HCT116 (cell line): Measurements from ENCODE around the gene OR5K2. TPM values are rescaled to one million over a fixed set of nuclear protein-coding genes. Genes with fewer than 3 reads are reported as not detected.
A peak's percentile ranks its signal among the peaks of the same experiment; 100 is the strongest.

Source experiments
- ATAC-seq: fragments of 200-7000 bp; cut with Tn5 transposase; 2 replicates; pipeline ENCODE4 v1.9.1; 2020; ENCODE audit warnings: mild to moderate bottlenecking, moderate library complexity
- BruUV-seq: library from RNA; stranded (reverse); fragments of 400-500 nt; replicated peaks from 2 replicates; lab custom pipeline; 2021; lab: Mats Ljungman, UMichigan
- CTCF ChIA-PET: fragments of 300-600 bp; sonication (Branson Sonifier 250); formaldehyde crosslinking; loops from one replicate; lab custom pipeline; 2021; ENCODE audit warnings: antibody characterized with exemption; lab: Charles Lee
- POLR2A ChIA-PET: fragments of 300-600, 350-600 bp; sonication (Branson Sonifier 250); formaldehyde crosslinking; loops from one replicate; lab custom pipeline; 2021; ENCODE audit warnings: antibody characterized with exemption; lab: Charles Lee
- RAD21 ChIA-PET, 2 experiments: fragments of 300-600 bp; sonication (Branson Sonifier 250); formaldehyde crosslinking; loops; one replicate each; lab custom pipeline; 2023; ENCODE audit warnings: low total read pairs in 2 of 2; ENCODE audit not compliant: uncharacterized antibody in 2 of 2, unreplicated experiment in 2 of 2, low non-redundant PET in 1 of 2; lab: Charles Lee
- DNase-seq: peaks from one replicate; pipeline ENCODE4 v3.0.0-alpha.2; 2010; ENCODE audit warnings: low read depth, low spot score
- H2AFZ ChIP-seq: fragments of 200-600 bp; shearing (Covaris generic), sonication (generic); 2 replicates; pipeline ENCODE4 v1.6.1; 2017; ENCODE audit warnings: low read depth, mixed run types, mixed read lengths, antibody characterized with exemption, low read length; ENCODE audit not compliant: poor library complexity, severe bottlenecking
- H3K27ac ChIP-seq: 2 replicates; pipeline ENCODE4 v1.5.1; 2012; ENCODE audit warnings: low read depth, low read length
- H3K27me3 ChIP-seq: fragments of 200-600 bp; sonication (generic); 2 replicates; pipeline ENCODE4 v1.6.1; 2016; ENCODE audit warnings: mixed run types, low read length, mixed read lengths; ENCODE audit not compliant: insufficient read depth
- H3K36me3 ChIP-seq, 2 experiments: fragments of 200-500 bp in 1 of 2; fragments of 200-600 bp in 1 of 2; sonication (Bioruptor generic) in 1 of 2; sonication (generic) in 1 of 2; 2 replicates each; pipeline versions ENCODE4 v1.5.1 to v1.6.1; 2014 to 2016; ENCODE audit warnings: low read length in 2 of 2, inconsistent platforms in 1 of 2, mixed read lengths in 1 of 2, mixed run types in 1 of 2; ENCODE audit not compliant: insufficient read depth in 2 of 2, control insufficient read depth in 1 of 2
- H3K4me1 ChIP-seq, 2 experiments: fragments of 200-600 bp in 1 of 2; sonication (generic) in 1 of 2; 2 replicates each; pipeline versions ENCODE4 v1.5.1 to v1.6.1; 2012 to 2017; ENCODE audit warnings: low read length in 2 of 2, inconsistent platforms in 1 of 2, mild to moderate bottlenecking in 1 of 2, mixed read lengths in 1 of 2, mixed run types in 1 of 2, moderate library complexity in 1 of 2; ENCODE audit not compliant: insufficient read depth in 2 of 2, control insufficient read depth in 1 of 2
- H3K4me2 ChIP-seq: fragments of 200-600 bp; sonication (generic); 2 replicates; pipeline ENCODE4 v1.6.1; 2017; ENCODE audit warnings: mixed run types, low read length, mixed read lengths
- H3K4me3 ChIP-seq, 2 experiments: fragments of 200-600 bp in 1 of 2; sonication (generic) in 1 of 2; replicated peaks in 1 of 2; 2 replicates each; pipeline ENCODE4 v1.5.1; 2011 to 2016; ENCODE audit warnings: low read length in 2 of 2, control low read depth in 1 of 2, low read depth in 1 of 2, mild to moderate bottlenecking in 1 of 2, mixed read lengths in 1 of 2, mixed run types in 1 of 2
- H3K79me2 ChIP-seq: fragments of 200-600 bp; sonication (generic); 2 replicates; pipeline ENCODE4 v1.6.1; 2017; ENCODE audit warnings: mild to moderate bottlenecking, mixed run types, low read length, moderate library complexity, mixed read lengths; ENCODE audit not compliant: insufficient read depth
- H3K9ac ChIP-seq: fragments of 200-600 bp; sonication (generic); 2 replicates; pipeline ENCODE4 v1.6.1; 2016; ENCODE audit warnings: low read length, mixed read lengths
- H3K9me2 ChIP-seq: fragments of 200-600 bp; sonication (generic), shearing (Covaris generic); 2 replicates; pipeline ENCODE4 v1.6.1; 2017; ENCODE audit warnings: mixed run types, mild to moderate bottlenecking, moderate library complexity; ENCODE audit not compliant: insufficient read depth
- H3K9me3 ChIP-seq, 2 experiments: fragments of 200-500 bp in 1 of 2; fragments of 200-600 bp in 1 of 2; sonication (Bioruptor generic) in 1 of 2; sonication (generic) in 1 of 2; 2 replicates each; pipeline ENCODE4 v1.6.1; 2014 to 2017; ENCODE audit warnings: low read length in 2 of 2, mixed read lengths in 2 of 2, inconsistent platforms in 1 of 2, low read depth in 1 of 2, mild to moderate bottlenecking in 1 of 2, mixed run types in 1 of 2, moderate library complexity in 1 of 2; ENCODE audit not compliant: control insufficient read depth in 1 of 2, insufficient read depth in 1 of 2
- H4K20me1 ChIP-seq: fragments of 200-600 bp; sonication (generic), shearing (Covaris generic); 2 replicates; pipeline ENCODE4 v1.6.1; 2017; ENCODE audit warnings: mixed run types, mild to moderate bottlenecking, moderate library complexity; ENCODE audit not compliant: insufficient read depth
- ATF3 ChIP-seq: IDR thresholded peaks from 2 replicates; pipeline ENCODE4 v1.6.1; 2012
- CBX3 ChIP-seq: IDR thresholded peaks from 2 replicates; pipeline ENCODE4 v1.6.1; 2012; ENCODE audit warnings: low read depth
- CEBPB ChIP-seq: IDR thresholded peaks from 2 replicates; pipeline ENCODE4 v1.6.1; 2012; ENCODE audit warnings: low read depth
- EGR1 ChIP-seq: IDR thresholded peaks from 2 replicates; pipeline ENCODE4 v1.6.1; 2012; ENCODE audit warnings: low read depth
- EZH2phosphoT487 ChIP-seq: fragments of 200-600 bp; IDR thresholded peaks from 2 replicates; pipeline ENCODE4 v1.6.1; 2018; ENCODE audit warnings: antibody characterized with exemption, borderline replicate concordance
- FOSL1 ChIP-seq: IDR thresholded peaks from 2 replicates; pipeline ENCODE4 v1.6.1; 2012; ENCODE audit warnings: low read depth
- JUND ChIP-seq: IDR thresholded peaks from 2 replicates; pipeline ENCODE4 v1.6.1; 2012
- MAX ChIP-seq: IDR thresholded peaks from 2 replicates; pipeline ENCODE4 v1.6.1; 2012
- POLR2A ChIP-seq: IDR thresholded peaks from 2 replicates; pipeline ENCODE4 v1.7.0; 2011; ENCODE audit warnings: borderline replicate concordance; ENCODE audit not compliant: insufficient read depth, insufficient read length; ENCODE audit errors: extremely low read depth
- POLR2AphosphoS5 ChIP-seq: IDR thresholded peaks from 2 replicates; pipeline ENCODE4 v1.6.1; 2011; ENCODE audit warnings: mild to moderate bottlenecking, low read depth, low read length, moderate library complexity
- RAD21 ChIP-seq: IDR thresholded peaks from 2 replicates; pipeline ENCODE4 v1.6.1; 2012; ENCODE audit warnings: low read depth, mild to moderate bottlenecking
- REST ChIP-seq: IDR thresholded peaks from 2 replicates; pipeline ENCODE4 v1.6.1; 2012; ENCODE audit warnings: low read depth
- SIN3A ChIP-seq: IDR thresholded peaks from 2 replicates; pipeline ENCODE4 v1.6.1; 2012; ENCODE audit warnings: low read depth
- SP1 ChIP-seq: IDR thresholded peaks from 2 replicates; pipeline ENCODE4 v1.6.1; 2012; ENCODE audit warnings: low read depth
- SRF ChIP-seq: IDR thresholded peaks from 2 replicates; pipeline ENCODE4 v1.6.1; 2012; ENCODE audit warnings: low read depth
- TCF7L2 ChIP-seq: IDR thresholded peaks from 2 replicates; pipeline ENCODE4 v1.7.0; 2011; ENCODE audit warnings: borderline replicate concordance, inconsistent platforms; ENCODE audit not compliant: insufficient read depth, insufficient read length; ENCODE audit errors: extremely low read depth
- YY1 ChIP-seq: IDR thresholded peaks from 2 replicates; pipeline ENCODE4 v1.6.1; 2011; ENCODE audit warnings: low read length, low read depth, moderate library complexity, mild to moderate bottlenecking; ENCODE audit not compliant: insufficient replicate concordance; ENCODE audit errors: extremely low read depth
- ZBTB33 ChIP-seq: IDR thresholded peaks from 2 replicates; pipeline ENCODE4 v1.6.1; 2011; ENCODE audit warnings: mild to moderate bottlenecking, low read length, moderate library complexity; ENCODE audit not compliant: insufficient replicate concordance; ENCODE audit errors: extremely low read depth
- ZFX ChIP-seq: fragments of 450-650 bp; IDR thresholded peaks from 2 replicates; pipeline ENCODE4 v1.6.1; 2017
- ZNF274 ChIP-seq: fragments of 200-500 bp; sonication (Bioruptor generic); IDR thresholded peaks from 2 replicates; pipeline ENCODE4 v1.6.1; 2014; ENCODE audit warnings: mild to moderate bottlenecking, low read depth, low read length, inconsistent platforms
- intact Hi-C: fragments of 100-400 bp; cut with micrococcal nuclease; formaldehyde crosslinking; loops from 2 replicates; pipeline ENCODE4 v1.10.0; 2022
- total RNA-seq: library from RNA; stranded (reverse); gene quantifications from one replicate; pipeline ENCODE4 v1.2.1, GENCODE V29; 2021; ENCODE audit not compliant: unreplicated experiment

Gene OR5K2
- total RNA-seq, 1 experiment from 2014 or later, result not detected

- CTCF ChIA-PET, result no interaction called here
- H3K4me2 ChIP-seq, result no peak within 1 kb of the TSS
- no peaks in the 10 kb centered on the region for H3K4me1 ChIP-seq
- RAD21 ChIA-PET, result no interaction called here
- H3K9me2 ChIP-seq, result no peaks in the 10 kb centered on the region
- ATAC-seq, result no peak
- TF ChIP-seq EZH2phosphoT487 (no peak), JUND (no peak), EGR1 (no peak), ZBTB33 (no peak), FOSL1 (no peak), MAX (no peak), REST (no peak), ATF3 (no peak), RAD21 (no peak), SRF (no peak), POLR2AphosphoS5 (no peak), ZNF274 (no peak), YY1 (no peak), SP1 (no peak), POLR2A (no peak), ZFX (no peak), TCF7L2 (no peak), SIN3A (no peak), CBX3 (no peak), CEBPB (no peak)
- BruUV-seq, result no TSS peak
- H3K36me3 ChIP-seq, result no peaks in the 10 kb centered on the region
- intact Hi-C loops, result no loop called here
- DNase-seq, result no peak
- no peaks in the 10 kb centered on the region for H3K9me3 ChIP-seq
- no peaks in the 10 kb centered on the region for H4K20me1 ChIP-seq
- no peak within 1 kb of the TSS for H3K4me3 ChIP-seq
- H2AFZ ChIP-seq, result peak within 1 kb of the TSS; percentile 69
- POLR2A ChIA-PET, result interaction anchor here (1.1 to 1.2 kb wide), 2 partner anchors 21 to 60 kb away, joined by 3 read pairs; partner anchors contain the start of gene CLDND1
- H3K27ac ChIP-seq, result no peak within 1 kb of the TSS
- no peak within 1 kb of the TSS for H3K9ac ChIP-seq
- no peaks in the 10 kb centered on the region for H3K79me2 ChIP-seq
- H3K27me3 ChIP-seq, result no peaks in the 10 kb centered on the region
Observed at GRCh38 chr3:98462901-98463300, 34.6 kb upstream of the OR5K2 start, which contains the start of gene OR5K1. OR5K1 (plus strand) TSS chr3:98463201; CDS start chr3:98469577, 6,376 bp downstream.
